HG02588 (cell line): ENCODE measurements around the gene ZNF625.
"Not testable (repeated sequence)": the region's sequence is repeated elsewhere in the genome, so short reads cannot be mapped to it uniquely, and the experiment has no call there.

Experiments
- ATAC-seq: cut with Tn5 transposase; IDR thresholded peaks from one replicate; pipeline ENCODE4 v1.9.1; 2021; ENCODE audit warnings: mild to moderate bottlenecking, moderate library complexity; ENCODE audit not compliant: unreplicated experiment

ZNF625 gene

GRCh38 chr19:12139269-12139668, 17.3 kb downstream of the ZNF625 start:
- no peak for ATAC-seq

- ATAC-seq = no peak
Observed at GRCh38 chr19:12137221-12137940, 19.2 kb downstream of the ZNF625 start.

- ATAC-seq = no peak
Observed at GRCh38 chr19:12133069-12133468, 23.5 kb downstream of the ZNF625 start.

- no peak for ATAC-seq
Observed at GRCh38 chr19:12126707-12127106, 29.8 kb downstream of the ZNF625 start.

- ATAC-seq = no peak
Observed at GRCh38 chr19:12117201-12117970, 39.1 kb downstream of the ZNF625 start.

- no peak for ATAC-seq
Observed at GRCh38 chr19:12113121-12113520, 43.4 kb downstream of the ZNF625 start.

GRCh38 chr19:12112701-12113100, 43.8 kb downstream of the ZNF625 start:
- ATAC-seq = no peak

- no peak for ATAC-seq
Observed at GRCh38 chr19:12111943-12112637, 44.4 kb downstream of the ZNF625 start.

GRCh38 chr19:12111176-12111575, 45.4 kb downstream of the ZNF625 start:
- no peak for ATAC-seq

- ATAC-seq = not testable (repeated sequence)
Observed at GRCh38 chr19:12103909-12104308, 52.6 kb downstream of the ZNF625 start.

- ATAC-seq = no peak
Observed at GRCh38 chr19:12098040-12098439, 58.5 kb downstream of the ZNF625 start.

GRCh38 chr19:12095111-12095790, 61.3 kb downstream of the ZNF625 start:
- no peak for ATAC-seq
